WI38 (cell line): ENCODE results near the gene TTC28.

Source experiments
- H3K4me3 ChIP-seq: 2 replicates; pipeline ENCODE4 v1.5.1; 2011; ENCODE audit warnings: low read depth, mild to moderate bottlenecking, control low read depth, low read length
- TF ChIP-seq, protein P1 (sequence below): IDR thresholded peaks from 2 replicates; pipeline ENCODE4 v1.5.1; 2012; ENCODE audit warnings: low read depth, mild to moderate bottlenecking, control low read depth, low read length

TTC28 gene

DNA sequence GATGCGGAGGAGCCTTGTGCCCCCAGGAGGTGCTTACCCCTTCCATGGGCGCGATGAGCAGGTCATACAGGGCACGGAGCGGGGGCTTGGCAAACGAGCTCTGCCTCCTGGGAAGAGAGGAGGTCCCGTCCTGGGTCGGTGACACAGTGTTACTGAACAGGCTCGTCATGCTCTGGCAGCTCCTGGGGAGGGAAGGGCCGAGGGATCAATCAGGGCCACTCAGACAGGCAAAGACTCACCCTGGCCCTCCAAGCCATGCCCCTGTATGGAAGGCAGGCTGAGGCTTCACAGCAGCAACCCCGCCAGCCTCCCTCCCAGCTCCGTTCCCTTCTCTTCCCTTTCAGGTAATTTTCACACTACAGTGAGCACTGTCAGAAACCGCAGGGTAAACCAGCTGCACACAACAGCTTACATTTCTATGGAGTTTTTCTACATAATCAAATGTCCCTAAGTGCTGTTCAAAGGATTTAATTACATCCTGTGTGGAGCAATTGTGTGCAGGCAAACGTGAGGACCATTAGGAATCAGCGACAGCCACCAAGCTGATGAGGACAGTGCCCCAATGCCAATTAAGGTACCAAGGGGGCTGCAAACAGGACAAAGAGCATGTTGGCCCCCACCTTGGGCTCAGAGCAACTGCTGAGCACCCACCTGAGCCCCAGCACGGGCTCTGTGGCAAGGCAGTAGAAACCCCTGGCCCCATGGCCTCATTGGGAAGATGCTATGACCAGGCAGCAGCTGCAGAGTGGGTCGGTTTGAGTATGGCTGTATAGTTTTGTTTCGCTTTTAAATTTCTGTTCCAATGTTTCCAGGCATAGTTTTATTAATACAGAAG is 665.2 kb downstream of the TTC28 start:
- TF ChIP-seq, protein P1, sequence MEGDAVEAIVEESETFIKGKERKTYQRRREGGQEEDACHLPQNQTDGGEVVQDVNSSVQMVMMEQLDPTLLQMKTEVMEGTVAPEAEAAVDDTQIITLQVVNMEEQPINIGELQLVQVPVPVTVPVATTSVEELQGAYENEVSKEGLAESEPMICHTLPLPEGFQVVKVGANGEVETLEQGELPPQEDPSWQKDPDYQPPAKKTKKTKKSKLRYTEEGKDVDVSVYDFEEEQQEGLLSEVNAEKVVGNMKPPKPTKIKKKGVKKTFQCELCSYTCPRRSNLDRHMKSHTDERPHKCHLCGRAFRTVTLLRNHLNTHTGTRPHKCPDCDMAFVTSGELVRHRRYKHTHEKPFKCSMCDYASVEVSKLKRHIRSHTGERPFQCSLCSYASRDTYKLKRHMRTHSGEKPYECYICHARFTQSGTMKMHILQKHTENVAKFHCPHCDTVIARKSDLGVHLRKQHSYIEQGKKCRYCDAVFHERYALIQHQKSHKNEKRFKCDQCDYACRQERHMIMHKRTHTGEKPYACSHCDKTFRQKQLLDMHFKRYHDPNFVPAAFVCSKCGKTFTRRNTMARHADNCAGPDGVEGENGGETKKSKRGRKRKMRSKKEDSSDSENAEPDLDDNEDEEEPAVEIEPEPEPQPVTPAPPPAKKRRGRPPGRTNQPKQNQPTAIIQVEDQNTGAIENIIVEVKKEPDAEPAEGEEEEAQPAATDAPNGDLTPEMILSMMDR: no peak
- no peak overlapping the region for H3K4me3 ChIP-seq

DNA sequence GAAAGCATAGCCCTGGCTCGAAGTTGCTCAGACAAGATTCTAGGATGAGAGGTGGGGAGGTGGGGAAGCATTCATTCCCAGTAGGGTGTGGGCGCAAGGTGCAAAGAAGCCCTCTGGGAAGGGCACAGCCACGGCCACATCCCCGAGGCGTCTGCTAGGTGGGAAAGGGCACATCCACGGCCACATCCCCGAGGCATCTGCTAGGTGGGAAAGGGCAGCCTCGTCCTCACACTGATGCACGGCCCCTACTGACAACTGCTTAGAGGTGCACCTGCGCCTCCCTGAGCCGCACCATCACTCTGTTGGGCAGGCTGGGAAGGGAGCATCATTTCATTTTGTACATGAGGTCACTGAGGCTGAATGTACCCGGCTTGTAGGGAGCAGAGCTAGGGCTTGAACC is 666.0 kb downstream of the TTC28 start:
- TF ChIP-seq, protein P1: no peak
- no peak overlapping the region for H3K4me3 ChIP-seq

DNA sequence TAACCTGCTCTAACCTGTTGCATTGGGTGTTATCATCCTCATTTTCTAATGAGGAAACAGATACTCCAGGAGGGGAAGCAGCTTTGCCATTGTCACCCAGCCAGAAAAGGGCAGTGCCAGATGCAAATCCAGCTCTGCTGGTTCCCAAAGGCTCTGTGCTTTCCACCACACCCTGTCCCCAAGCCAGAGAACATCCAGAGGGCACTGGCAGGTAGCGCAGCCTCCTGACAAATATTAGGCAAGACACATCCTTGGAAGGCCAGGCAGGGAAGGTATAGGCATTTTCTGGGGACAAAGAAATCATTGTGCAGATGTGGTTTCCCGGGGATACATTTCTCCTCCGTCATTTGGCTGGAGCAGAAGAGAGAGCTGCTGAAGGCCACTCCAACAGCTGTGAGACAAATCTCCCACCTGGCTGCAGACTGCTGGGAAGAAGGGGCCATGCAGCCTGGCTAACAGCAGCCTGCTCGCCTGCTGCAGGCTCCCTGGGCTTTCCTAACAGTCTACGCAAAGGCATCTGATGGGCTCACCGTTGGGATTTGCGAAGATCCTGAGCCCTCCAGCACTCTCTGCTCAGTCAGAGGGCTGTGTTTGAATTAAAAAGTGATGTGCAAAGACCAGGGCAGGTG is 666.7 kb downstream of the TTC28 start:
- no peak overlapping the region for H3K4me3 ChIP-seq
- TF ChIP-seq, protein P1: no peak

DNA sequence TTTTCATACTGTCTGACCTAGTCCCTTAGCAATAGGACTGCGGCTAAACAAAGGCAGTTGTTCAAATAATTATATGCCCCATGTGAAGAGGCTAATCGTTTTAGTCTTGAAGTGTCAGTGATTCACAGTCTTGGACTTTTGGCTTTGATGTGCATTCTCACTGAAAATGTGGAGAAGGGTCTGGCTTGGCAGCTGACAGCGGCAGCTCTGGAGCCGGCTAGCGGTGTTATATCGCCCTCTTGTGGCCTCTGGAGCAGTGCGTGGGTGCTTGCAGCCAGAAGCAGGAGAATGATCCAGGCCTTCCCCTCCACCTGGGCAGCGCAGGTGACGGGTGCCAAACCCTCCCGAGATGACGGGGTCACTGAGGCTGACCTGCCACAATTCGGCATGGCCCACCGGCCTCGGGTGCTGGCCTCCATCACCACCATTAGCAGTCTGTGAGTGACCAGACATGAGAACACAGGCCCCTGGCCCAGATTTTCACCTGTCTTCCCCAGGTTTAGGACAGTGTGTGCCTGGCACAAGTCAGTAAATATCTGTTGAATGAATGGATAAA is 670.3 kb downstream of the TTC28 start:
- no peak overlapping the region for H3K4me3 ChIP-seq
- TF ChIP-seq, protein P1: peak; percentile 91

DNA sequence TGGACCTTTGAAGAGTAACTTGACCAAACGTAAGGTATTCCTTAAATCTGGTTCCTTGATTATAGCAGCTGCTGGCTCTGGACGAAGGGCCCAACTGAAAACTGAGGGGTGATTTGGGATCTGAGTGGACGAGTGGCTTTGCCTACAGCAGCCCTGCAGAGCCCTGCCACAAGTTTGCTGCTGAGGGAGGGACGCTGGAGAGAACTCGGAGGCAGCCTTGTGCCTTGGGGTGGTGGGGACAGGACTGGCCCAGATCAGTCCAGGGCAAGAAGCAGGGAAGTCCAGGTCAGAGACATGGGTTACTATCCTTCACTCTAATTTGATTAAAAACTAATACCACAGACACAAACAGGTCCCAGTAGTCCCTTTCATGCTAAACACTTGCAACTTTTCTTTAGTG is 671.0 kb downstream of the TTC28 start:
- TF ChIP-seq, protein P1: no peak

DNA sequence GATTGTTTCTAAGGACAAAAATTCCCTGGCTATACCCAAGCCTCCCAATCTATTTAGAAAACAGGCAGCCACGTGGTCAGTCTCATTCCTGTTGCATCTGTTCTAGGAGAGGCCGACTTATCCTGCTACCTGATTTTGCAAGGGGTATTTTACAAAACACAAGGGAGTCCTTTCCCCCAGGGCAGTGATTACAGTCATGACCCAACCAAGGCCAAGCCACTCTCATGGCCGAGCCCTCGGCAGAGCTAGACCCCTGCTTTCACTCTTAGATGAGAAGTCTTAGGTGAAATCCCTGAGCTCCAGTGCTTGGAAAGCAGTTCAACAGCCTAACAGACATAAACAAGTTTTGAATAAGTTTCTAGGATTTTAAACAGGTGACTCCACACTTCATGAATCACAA is 671.6 kb downstream of the TTC28 start:
- no peak overlapping the region for H3K4me3 ChIP-seq
- TF ChIP-seq, protein P1: no peak

More for the DNA sequence above, 671.0 kb downstream of the TTC28 start:
- no peak overlapping the region for H3K4me3 ChIP-seq

DNA sequence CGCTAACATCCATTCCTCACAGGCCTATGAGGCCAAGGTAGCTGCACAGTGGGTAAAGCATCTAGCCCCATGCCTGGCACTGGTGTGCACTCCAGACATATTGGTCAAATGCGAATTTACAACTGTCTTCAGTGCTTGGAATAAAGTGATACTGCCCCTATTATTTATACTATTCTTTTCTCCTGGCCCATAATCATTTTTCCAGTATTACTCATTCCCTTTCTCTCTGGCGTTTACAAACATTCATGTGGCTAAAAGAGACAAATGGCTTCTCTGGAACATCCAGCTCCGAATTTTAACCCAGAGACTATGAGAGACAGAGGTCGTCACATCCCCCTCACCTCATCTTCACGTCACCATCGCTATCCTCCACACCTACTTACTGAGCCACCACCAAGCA is 673.4 kb downstream of the TTC28 start:
- TF ChIP-seq, protein P1: no peak
- H3K4me3 ChIP-seq: no peak overlapping the region
